GM19438 (cell line): ENCODE results near the gene TBC1D3B.
"Not testable (repeated sequence)": the region's sequence is repeated elsewhere in the genome, so short reads cannot be mapped to it uniquely, and the experiment has no call there.

Experiments
- ATAC-seq: cut with Tn5 transposase; IDR thresholded peaks from one replicate; pipeline ENCODE4 v1.9.1; 2021; ENCODE audit warnings: low read depth; ENCODE audit not compliant: unreplicated experiment

TBC1D3B gene

DNA sequence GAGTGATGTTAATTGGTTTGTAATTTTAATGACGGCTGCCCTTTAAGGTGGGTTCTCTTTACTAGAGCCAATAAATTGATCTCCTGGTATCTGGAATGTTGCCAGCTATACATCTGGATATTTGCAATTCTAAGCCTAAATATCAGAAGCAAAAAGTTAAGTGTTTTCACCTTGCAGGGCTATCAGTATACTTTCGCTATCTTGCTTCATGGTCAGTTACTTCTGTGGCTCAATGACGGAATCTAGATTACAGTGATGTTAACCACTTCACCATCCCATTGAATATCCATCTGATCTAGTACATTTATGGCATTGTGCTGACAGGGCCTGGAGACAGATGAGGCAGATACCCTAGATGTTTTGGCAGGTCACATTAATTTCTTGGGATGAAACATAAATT, 44.5 kb downstream of the TBC1D3B start:
- ATAC-seq, result no peak

- no peak for ATAC-seq
Observed at GRCh38 chr17:36131421-36131820, 45.0 kb downstream of the TBC1D3B start.

DNA sequence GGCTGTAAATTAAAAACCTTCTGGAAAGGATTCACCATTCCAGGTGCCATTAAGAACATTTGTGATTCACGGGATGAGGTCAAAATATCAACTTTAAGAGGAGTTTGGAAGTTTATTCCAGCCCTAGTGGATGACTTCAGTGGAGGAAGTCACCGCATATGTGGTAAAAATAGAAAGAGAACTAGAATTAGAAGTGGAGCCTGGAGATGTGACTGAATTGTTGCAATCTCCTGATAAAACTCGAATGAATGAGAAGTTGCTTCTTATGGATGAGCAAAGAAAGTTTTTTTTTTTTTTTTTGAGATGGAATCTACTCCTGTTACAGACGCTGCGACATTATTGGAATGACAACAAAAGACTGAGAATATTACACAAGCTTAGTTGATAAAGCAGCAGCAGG, 46.1 kb downstream of the TBC1D3B start:
- ATAC-seq, result no peak

DNA sequence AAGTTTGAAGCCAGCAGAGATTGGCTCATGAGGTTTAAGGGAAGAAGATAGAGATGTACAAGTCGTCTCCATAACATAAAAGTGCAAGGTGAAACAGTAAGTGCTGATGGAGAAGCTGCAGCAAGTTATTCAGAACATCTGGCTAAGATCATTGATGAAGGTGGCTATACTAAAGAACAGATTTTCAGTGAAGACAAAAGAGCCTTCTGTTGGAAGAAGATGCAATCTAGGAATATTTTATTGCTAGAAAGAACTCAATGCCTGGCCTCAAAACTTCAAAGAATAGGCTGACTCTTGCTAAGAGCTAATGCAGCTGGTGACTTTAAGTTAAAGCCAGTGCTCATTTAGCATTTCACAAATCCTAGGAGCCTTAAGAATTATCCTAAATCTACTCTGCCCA, 46.8 kb downstream of the TBC1D3B start:
- ATAC-seq, result no peak

DNA sequence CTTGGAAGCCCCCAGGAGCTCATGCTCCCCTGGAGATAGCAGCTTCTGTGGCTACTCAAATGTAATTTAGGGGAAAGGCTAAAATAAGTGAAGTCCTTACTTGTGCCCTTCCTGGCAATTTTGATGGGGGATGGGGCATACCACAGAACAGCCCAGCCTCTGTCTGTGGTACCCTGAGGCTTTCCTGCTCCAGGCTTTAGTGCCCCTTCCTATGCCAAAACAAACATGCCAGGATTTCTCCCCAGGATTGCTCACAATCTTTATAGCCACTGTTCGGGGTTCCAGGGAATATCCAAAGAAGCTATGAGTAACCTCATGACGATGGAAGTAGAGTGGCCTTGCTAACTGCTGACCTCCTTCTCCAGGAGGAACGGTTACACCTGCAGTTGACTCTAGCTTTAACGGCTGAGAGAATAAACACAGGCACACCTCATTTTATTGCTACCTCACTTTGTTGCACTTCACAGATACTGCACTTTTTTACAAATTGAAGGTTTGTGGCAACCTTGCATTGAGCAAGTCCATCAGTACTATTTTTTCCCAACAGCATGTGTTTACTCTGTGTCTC, 47.9 kb downstream of the TBC1D3B start:
- no peak for ATAC-seq

- no peak for ATAC-seq
Observed at GRCh38 chr17:36127911-36128310, 48.5 kb downstream of the TBC1D3B start.

DNA sequence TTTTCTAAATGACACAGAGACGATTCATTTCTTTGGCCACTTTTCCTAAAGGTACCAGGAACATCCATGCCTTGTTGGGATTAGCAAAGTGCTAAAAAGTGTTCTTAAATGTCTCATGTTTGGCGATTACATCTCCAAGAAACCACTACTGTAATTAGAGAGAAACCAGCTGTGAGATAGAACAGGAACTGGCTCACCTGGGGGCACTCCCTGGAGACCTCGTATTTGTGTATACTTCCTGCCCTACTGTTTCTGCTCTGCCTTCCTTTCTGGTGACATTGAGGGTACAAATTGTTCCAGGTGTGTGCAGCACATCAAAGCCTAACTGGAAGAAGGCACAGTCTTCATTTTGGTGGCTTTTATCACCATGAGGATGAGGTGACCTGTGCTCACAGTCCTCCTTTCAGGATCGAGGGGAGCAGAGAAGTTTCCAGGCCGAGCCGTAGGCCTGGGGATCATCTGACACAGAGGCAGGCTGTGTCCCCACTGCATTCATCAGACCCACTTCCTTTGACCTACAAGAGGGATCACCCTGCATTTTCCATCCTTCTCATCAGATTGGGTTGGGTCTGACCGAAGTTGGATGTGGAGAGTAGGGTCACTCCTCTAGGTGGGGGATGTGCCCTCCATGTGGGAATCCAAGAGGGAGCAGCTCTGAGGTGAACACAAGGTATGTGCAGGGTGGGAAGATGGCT, 49.1 kb downstream of the TBC1D3B start:
- ATAC-seq, result no peak

DNA sequence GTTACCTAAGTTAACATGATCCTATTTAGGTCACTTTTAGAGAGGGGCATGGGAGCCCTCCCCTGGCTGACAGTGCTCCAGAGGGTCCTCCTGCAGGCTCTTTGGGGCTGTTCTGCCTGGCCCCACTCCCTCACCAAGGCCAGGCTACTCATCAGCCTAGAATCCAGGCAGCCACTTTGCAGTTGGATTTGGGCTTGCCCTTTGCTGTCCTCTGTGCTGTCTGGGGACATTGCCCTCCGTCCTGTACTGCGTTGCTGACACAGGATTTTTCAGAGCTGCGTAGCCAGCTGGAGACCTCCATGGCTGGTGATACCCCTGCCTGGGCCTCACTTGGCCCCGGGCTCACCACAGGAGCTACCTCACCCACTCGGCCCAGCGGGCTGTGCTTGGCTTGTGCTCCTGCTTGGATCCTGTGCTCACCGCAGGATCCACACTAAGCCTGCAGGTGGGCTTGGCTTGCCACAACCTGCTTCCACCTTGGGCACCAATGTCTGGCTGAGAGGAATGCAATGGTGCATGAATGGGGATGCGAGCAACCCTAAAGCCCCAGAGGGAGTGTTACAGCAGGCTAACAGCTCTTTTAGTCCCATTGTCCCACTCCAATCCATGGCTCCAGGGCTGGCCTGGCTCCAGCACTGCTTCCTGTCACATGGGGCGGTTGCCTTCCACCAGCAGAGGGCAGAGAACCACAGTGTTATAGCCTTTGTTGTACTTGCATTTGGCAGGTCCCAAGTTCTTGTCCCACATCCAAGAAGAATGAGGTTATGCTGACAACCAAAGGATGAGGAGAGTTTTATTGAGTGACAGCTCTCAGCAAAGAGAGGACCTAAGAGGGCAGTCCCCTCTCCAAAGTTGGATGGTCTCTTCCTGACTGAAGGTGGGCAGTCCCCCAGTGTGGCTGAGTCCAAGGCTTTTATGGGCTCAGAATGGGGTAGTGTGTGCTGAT, 51.3 kb downstream of the TBC1D3B start:
- no peak for ATAC-seq

DNA sequence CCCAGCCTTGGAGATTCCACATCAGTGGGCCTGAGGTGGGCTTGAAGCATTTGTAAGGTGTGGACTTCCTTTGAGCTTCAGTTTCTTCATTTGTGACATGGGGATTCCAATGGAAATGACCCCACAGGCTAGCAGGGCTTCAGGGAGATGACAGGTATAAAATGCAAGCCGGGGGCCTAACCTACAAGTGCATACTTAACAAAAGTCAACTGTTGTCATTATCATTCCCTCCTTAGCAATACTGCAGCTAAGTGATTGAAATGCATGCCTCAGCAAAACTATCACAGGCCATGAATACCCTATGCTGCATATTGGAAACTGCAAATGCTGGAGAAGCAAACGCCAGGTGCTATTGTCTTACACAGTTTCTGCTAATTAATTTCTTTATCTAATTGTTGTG, 53.0 kb downstream of the TBC1D3B start:
- no peak for ATAC-seq

DNA sequence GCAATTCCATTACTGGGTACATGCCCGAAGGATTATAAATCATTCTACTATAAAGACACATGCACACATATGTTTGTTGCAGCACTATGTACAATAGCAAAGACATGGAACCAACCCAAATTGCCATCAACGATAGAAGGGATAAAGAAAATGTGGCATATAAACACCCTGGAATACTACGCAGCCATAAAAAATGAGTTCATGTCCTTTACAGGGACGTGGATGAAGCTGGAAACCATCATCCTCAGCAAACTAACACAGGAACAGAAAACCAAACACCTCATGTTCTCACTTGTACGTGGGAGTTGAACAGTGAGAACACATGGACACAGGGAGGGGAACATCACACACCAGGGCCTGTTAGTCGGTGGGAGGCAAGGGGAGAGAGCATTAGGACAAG, 55.3 kb downstream of the TBC1D3B start:
- ATAC-seq, result not testable (repeated sequence)

DNA sequence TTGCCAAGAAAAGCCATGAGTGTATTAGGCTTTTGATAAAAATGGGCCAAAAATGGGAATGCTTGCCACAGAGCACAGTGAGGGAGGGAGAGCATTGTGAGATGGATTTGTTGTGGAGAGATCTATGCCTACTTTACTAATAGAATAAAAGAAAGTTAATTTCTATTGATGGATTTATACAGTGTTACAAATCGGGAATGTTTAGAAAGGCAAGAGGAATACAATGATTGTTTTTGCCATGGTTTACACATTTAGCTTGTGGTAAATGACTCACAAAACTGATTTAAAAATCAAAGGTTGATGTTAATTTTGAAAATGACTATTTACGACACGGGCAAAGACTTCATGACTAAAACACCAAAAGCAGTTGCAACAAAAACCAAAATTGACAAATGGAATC, 56.2 kb downstream of the TBC1D3B start:
- ATAC-seq, result no peak

DNA sequence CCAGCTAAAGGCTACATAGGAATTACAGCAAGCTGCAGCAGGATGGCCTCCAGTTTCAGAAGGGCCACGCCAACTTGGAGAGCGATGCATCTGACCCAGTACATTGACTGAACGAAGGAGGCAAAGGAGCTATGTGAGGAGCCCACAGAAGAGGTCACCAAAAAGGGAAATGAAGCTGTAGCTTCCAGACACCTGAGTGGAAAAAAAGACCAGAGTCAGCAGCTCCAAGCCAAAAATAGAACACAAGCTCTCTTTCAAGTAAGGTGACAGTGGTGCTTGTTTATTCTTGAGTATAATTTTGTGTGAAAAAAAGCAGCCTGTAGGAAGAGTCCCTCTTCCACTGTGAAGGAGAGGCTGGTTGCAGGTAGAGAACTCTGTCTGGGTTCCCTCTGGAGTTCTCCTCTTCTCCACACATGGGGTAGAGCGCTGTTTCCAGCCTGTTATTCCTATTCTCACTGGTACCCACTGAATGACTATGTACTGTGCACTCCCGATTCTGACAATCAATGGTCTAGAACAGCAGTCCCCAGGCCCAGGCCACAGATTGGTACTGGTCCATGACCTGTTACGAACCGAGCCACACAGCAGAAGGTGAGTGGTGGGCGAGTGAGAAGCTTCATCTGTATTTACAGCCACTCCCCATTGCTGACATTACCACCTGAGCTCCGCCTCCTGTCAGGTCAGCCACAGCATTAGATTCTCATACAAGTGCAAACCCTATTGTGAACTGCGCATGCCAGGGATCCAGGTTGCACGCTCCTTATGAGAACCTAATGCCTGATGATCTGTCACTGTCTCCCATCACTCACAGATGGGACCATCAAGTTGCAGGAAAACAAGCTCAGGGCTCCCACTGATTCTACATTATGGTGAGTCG, 57.7 kb downstream of the TBC1D3B start:
- no peak for ATAC-seq

- ATAC-seq, result no peak
Observed at GRCh38 chr17:36117505-36118382, 58.7 kb downstream of the TBC1D3B start.
